SK-N-SH treated with all-trans-retinoic acid at 6 μM for 48 hours (cell line): ENCODE results near the gene RBMS3.

Source experiments
- ATAC-seq: fragments of 200-7000 bp; cut with Tn5 transposase; 3 replicates; pipeline ENCODE4 v1.9.1; 2020; ENCODE audit warnings: mild to moderate bottlenecking, moderate library complexity
- ARNTL ChIP-seq: fragments of 450-650 bp; formaldehyde crosslinking; IDR thresholded peaks from 2 replicates; pipeline ENCODE4 v1.5.0; 2020; ENCODE audit warnings: low read depth, mild to moderate bottlenecking, moderate library complexity, borderline replicate concordance
- BACH2 ChIP-seq: fragments of 250-450 bp; sonication (Bioruptor Pico); IDR thresholded peaks from 2 replicates; pipeline ENCODE4 v1.9.0; 2021; ENCODE audit warnings: mild to moderate bottlenecking, borderline replicate concordance
- CSDC2 ChIP-seq: fragments of 250-450 bp; sonication (Bioruptor Pico); IDR thresholded peaks from 2 replicates; pipeline ENCODE4 v1.5.0; 2020; ENCODE audit warnings: mild to moderate bottlenecking, moderate library complexity
- ESRRG ChIP-seq: fragments of 250-450 bp; sonication (Bioruptor Pico); IDR thresholded peaks from 2 replicates; pipeline ENCODE4 v1.6.1; 2021; ENCODE audit warnings: mild to moderate bottlenecking
- GLIS3 ChIP-seq: fragments of 250-450 bp; sonication (Bioruptor Pico); IDR thresholded peaks from 2 replicates; pipeline ENCODE4 v1.5.0; 2020; ENCODE audit warnings: mild to moderate bottlenecking, moderate library complexity
- ISL1 ChIP-seq: fragments of 250-450 bp; sonication (Bioruptor Pico); IDR thresholded peaks from 2 replicates; pipeline ENCODE4 v2.1.2; 2022; ENCODE audit warnings: mild to moderate bottlenecking, moderate library complexity
- OSR1 ChIP-seq: fragments of 250-450 bp; sonication (Bioruptor Pico); IDR thresholded peaks from 2 replicates; pipeline ENCODE4 v1.8.0; 2022; ENCODE audit warnings: moderate library complexity, mild to moderate bottlenecking, inconsistent platforms
- PPARA ChIP-seq: fragments of 250-450 bp; sonication (Bioruptor Pico); IDR thresholded peaks from 2 replicates; pipeline ENCODE4 v1.5.0; 2020; ENCODE audit warnings: mild to moderate bottlenecking, borderline replicate concordance
- SNAI2 ChIP-seq: fragments of 250-450 bp; sonication (Bioruptor Pico); IDR thresholded peaks from 2 replicates; pipeline ENCODE4 v1.5.0; 2020; ENCODE audit warnings: mild to moderate bottlenecking, moderate library complexity
- TCF4 ChIP-seq: fragments of 250-450 bp; sonication (Bioruptor Pico); IDR thresholded peaks from 2 replicates; pipeline ENCODE4 v1.8.0; 2021; ENCODE audit warnings: mild to moderate bottlenecking, moderate library complexity, borderline replicate concordance
- ZC3H10 ChIP-seq: fragments of 250-450 bp; sonication (Bioruptor Pico); IDR thresholded peaks from 2 replicates; pipeline ENCODE4 v1.5.1; 2021; ENCODE audit warnings: mild to moderate bottlenecking, moderate library complexity
- ZFP3 ChIP-seq: fragments of 250-450 bp; sonication (Bioruptor Pico); IDR thresholded peaks from 2 replicates; pipeline ENCODE4 v1.5.0; 2020; ENCODE audit warnings: mild to moderate bottlenecking, moderate library complexity
- ZFP30 ChIP-seq: fragments of 450-650 bp; formaldehyde crosslinking; IDR thresholded peaks from 2 replicates; pipeline ENCODE4 v1.5.0; 2022; ENCODE audit warnings: mild to moderate bottlenecking, moderate library complexity
- ZNF565 ChIP-seq: fragments of 450-650 bp; formaldehyde crosslinking; conservative IDR thresholded peaks from 2 replicates; pipeline ENCODE4 v1.5.0; 2020; ENCODE audit warnings: low read depth, mild to moderate bottlenecking, moderate library complexity
- ZNF70 ChIP-seq: fragments of 450-650 bp; formaldehyde crosslinking; IDR thresholded peaks from 2 replicates; pipeline ENCODE4 v1.5.0; 2020; ENCODE audit warnings: mild to moderate bottlenecking, moderate library complexity
- ZNF8 ChIP-seq: fragments of 450-650 bp; formaldehyde crosslinking; IDR thresholded peaks from 2 replicates; pipeline ENCODE4 v1.5.0; 2020; ENCODE audit warnings: mild to moderate bottlenecking, moderate library complexity
- TF ChIP-seq, protein P1 (sequence below): fragments of 250-450 bp; sonication (Bioruptor Pico); IDR thresholded peaks from 2 replicates; pipeline ENCODE4 v1.8.0; 2021; ENCODE audit warnings: low read depth, mild to moderate bottlenecking, moderate library complexity, borderline replicate concordance
- TF ChIP-seq, protein P2 (sequence below): fragments of 250-450 bp; sonication (Bioruptor Pico); IDR thresholded peaks from 2 replicates; pipeline ENCODE4 v1.5.1; 2020; ENCODE audit warnings: low read depth, mild to moderate bottlenecking, moderate library complexity
- TF ChIP-seq, protein P3 (sequence below): fragments of 250-450 bp; sonication (Bioruptor Pico); IDR thresholded peaks from 2 replicates; pipeline ENCODE4 v1.5.1; 2021; ENCODE audit warnings: mild to moderate bottlenecking, moderate library complexity
- TF ChIP-seq, protein P4 (sequence below): fragments of 250-450 bp; sonication (Bioruptor Pico); IDR thresholded peaks from 2 replicates; pipeline ENCODE4 v1.5.0; 2020; ENCODE audit warnings: mild to moderate bottlenecking, moderate library complexity
- TF ChIP-seq, protein P5 (sequence below): fragments of 250-450 bp; sonication (Bioruptor Pico); IDR thresholded peaks from 2 replicates; pipeline ENCODE4 v1.8.0; 2020; ENCODE audit warnings: mild to moderate bottlenecking, moderate library complexity, borderline replicate concordance

RBMS3 gene

DNA sequence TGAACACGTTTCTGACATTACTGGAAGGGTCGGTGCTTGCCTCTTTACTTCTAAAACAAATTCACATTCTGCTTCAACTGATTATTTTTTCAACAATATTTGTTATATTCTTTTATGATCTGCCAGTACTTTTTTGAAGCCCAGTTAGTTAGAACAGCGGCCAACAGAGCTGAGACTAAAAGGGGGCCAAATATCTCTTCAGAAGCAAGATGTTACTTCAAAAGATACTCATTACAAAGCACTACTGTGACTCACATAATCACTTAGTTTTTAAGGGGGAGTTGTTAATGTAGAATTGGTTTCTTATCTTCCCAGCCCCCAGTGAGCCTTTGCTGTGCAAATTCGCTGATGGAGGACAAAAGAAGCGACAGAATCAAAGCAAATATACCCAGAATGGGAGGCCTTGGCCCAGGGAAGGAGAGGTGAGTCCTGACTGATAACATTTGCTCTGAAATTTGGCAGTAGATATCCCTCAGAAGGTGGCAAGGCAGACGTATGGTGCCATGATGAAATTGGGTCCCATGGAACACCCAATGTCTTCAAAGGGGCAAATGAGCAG, 587.8 kb downstream of the RBMS3 start (continued):
- TF ChIP-seq PPARA (CRISPR knock-in tag), result no peak
- TF ChIP-seq SNAI2, result no peak

DNA sequence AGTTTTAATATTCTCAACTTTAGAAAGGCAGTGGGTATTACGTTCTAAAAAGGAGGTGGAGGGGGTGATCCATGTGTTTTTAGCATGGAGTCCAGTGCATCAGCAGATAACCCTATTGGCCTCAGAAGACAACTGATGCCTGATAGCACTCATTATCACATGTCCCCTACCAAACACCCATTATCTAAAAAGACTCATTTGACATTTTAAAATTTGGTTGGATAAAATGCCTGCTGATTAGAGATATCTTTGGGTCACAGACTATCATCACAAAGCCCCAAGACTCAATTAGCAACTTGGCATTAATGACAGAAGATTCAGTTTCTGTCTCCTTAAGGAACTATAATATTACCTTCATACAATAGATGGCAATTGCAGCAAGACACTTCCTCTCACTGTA, 589.3 kb downstream of the RBMS3 start:
- TF ChIP-seq PPARA (CRISPR knock-in tag) (no peak), OSR1 (CRISPR knock-in tag) (no peak), ZFP3 (CRISPR knock-in tag) (no peak), TCF4 (CRISPR knock-in tag) (no peak), ZFP30 (CRISPR knock-in tag) (no peak), SNAI2 (no peak), ZNF8 (CRISPR knock-in tag) (no peak), ZNF565 (CRISPR knock-in tag) (no peak), ESRRG (CRISPR knock-in tag) (no peak), CSDC2 (CRISPR knock-in tag) (no peak)
- TF ChIP-seq, protein P1, sequence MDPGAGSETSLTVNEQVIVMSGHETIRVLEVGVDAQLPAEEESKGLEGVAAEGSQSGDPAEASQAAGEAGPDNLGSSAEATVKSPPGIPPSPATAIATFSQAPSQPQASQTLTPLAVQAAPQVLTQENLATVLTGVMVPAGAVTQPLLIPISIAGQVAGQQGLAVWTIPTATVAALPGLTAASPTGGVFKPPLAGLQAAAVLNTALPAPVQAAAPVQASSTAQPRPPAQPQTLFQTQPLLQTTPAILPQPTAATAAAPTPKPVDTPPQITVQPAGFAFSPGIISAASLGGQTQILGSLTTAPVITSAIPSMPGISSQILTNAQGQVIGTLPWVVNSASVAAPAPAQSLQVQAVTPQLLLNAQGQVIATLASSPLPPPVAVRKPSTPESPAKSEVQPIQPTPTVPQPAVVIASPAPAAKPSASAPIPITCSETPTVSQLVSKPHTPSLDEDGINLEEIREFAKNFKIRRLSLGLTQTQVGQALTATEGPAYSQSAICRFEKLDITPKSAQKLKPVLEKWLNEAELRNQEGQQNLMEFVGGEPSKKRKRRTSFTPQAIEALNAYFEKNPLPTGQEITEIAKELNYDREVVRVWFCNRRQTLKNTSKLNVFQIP (CRISPR knock-in tag), result no peak
- TF ChIP-seq, protein P2, sequence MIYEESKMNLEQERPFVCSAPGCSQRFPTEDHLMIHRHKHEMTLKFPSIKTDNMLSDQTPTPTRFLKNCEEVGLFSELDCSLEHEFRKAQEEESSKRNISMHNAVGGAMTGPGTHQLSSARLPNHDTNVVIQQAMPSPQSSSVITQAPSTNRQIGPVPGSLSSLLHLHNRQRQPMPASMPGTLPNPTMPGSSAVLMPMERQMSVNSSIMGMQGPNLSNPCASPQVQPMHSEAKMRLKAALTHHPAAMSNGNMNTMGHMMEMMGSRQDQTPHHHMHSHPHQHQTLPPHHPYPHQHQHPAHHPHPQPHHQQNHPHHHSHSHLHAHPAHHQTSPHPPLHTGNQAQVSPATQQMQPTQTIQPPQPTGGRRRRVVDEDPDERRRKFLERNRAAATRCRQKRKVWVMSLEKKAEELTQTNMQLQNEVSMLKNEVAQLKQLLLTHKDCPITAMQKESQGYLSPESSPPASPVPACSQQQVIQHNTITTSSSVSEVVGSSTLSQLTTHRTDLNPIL (CRISPR knock-in tag), result no peak
- TF ChIP-seq, protein P3, sequence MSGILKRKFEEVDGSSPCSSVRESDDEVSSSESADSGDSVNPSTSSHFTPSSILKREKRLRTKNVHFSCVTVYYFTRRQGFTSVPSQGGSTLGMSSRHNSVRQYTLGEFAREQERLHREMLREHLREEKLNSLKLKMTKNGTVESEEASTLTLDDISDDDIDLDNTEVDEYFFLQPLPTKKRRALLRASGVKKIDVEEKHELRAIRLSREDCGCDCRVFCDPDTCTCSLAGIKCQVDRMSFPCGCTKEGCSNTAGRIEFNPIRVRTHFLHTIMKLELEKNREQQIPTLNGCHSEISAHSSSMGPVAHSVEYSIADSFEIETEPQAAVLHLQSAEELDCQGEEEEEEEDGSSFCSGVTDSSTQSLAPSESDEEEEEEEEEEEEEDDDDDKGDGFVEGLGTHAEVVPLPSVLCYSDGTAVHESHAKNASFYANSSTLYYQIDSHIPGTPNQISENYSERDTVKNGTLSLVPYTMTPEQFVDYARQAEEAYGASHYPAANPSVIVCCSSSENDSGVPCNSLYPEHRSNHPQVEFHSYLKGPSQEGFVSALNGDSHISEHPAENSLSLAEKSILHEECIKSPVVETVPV (CRISPR knock-in tag), result no peak
- TF ChIP-seq, protein P4, sequence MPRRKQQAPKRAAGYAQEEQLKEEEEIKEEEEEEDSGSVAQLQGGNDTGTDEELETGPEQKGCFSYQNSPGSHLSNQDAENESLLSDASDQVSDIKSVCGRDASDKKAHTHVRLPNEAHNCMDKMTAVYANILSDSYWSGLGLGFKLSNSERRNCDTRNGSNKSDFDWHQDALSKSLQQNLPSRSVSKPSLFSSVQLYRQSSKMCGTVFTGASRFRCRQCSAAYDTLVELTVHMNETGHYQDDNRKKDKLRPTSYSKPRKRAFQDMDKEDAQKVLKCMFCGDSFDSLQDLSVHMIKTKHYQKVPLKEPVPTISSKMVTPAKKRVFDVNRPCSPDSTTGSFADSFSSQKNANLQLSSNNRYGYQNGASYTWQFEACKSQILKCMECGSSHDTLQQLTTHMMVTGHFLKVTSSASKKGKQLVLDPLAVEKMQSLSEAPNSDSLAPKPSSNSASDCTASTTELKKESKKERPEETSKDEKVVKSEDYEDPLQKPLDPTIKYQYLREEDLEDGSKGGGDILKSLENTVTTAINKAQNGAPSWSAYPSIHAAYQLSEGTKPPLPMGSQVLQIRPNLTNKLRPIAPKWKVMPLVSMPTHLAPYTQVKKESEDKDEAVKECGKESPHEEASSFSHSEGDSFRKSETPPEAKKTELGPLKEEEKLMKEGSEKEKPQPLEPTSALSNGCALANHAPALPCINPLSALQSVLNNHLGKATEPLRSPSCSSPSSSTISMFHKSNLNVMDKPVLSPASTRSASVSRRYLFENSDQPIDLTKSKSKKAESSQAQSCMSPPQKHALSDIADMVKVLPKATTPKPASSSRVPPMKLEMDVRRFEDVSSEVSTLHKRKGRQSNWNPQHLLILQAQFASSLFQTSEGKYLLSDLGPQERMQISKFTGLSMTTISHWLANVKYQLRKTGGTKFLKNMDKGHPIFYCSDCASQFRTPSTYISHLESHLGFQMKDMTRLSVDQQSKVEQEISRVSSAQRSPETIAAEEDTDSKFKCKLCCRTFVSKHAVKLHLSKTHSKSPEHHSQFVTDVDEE (CRISPR knock-in tag), result no peak
- no peak for ATAC-seq

DNA sequence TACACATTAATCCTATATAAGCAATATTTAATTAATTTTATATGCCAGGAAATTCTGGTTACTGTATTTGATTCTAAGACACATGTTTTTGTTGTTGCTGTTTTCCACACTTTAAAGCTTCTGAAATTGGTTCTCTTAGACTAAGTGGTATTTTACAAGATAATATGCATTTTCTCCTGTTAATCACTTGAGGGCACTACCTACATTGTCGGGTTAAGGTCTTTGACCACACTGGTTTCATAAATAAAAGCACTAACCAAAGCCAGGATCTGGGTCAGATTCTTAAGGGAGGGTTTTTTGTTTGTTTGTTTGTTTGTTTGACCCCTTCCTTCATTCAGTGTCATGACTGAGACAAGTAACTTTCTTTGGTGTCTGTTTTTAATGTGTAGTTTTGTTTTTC, 590.2 kb downstream of the RBMS3 start:
- no peak for ATAC-seq
- TF ChIP-seq ZC3H10 (CRISPR knock-in tag) (no peak), ESRRG (CRISPR knock-in tag) (no peak), ZNF565 (CRISPR knock-in tag) (no peak), BACH2 (CRISPR knock-in tag) (no peak), PPARA (CRISPR knock-in tag) (no peak), ZNF8 (CRISPR knock-in tag) (no peak), CSDC2 (CRISPR knock-in tag) (no peak), ZFP3 (CRISPR knock-in tag) (no peak), OSR1 (CRISPR knock-in tag) (no peak), ZFP30 (CRISPR knock-in tag) (no peak), ARNTL (no peak), ISL1 (CRISPR knock-in tag) (no peak), ZNF70 (CRISPR knock-in tag) (no peak), GLIS3 (CRISPR knock-in tag) (no peak), SNAI2 (no peak)
- TF ChIP-seq, protein P4 (CRISPR knock-in tag), result no peak
- TF ChIP-seq, protein P5, sequence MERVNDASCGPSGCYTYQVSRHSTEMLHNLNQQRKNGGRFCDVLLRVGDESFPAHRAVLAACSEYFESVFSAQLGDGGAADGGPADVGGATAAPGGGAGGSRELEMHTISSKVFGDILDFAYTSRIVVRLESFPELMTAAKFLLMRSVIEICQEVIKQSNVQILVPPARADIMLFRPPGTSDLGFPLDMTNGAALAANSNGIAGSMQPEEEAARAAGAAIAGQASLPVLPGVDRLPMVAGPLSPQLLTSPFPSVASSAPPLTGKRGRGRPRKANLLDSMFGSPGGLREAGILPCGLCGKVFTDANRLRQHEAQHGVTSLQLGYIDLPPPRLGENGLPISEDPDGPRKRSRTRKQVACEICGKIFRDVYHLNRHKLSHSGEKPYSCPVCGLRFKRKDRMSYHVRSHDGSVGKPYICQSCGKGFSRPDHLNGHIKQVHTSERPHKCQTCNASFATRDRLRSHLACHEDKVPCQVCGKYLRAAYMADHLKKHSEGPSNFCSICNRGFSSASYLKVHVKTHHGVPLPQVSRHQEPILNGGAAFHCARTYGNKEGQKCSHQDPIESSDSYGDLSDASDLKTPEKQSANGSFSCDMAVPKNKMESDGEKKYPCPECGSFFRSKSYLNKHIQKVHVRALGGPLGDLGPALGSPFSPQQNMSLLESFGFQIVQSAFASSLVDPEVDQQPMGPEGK (CRISPR knock-in tag), result no peak
- TF ChIP-seq, protein P2 (CRISPR knock-in tag), result no peak
- TF ChIP-seq, protein P1 (CRISPR knock-in tag), result no peak
